PC-3 (cell line): ENCODE data around the gene TMEM178B. TPM values are rescaled to one million over a fixed set of nuclear protein-coding genes. Genes with fewer than 3 reads are reported as not detected.

ENCODE experiments used
- ATAC-seq: fragments of 200-7000 bp; cut with Tn5 transposase; 2 replicates; pipeline ENCODE4 v1.9.1; 2020; ENCODE audit warnings: mild to moderate bottlenecking, moderate library complexity
- BruUV-seq: library from RNA; stranded (reverse); fragments of 400-500 nt; replicated peaks from 2 replicates; lab custom pipeline; 2021; lab: Mats Ljungman, UMichigan
- CTCF ChIA-PET: fragments of 300-600 bp; sonication (Branson Sonifier 250); formaldehyde crosslinking; loops from one replicate; lab custom pipeline; 2022; ENCODE audit warnings: antibody characterized with exemption; lab: Charles Lee
- POLR2A ChIA-PET: fragments of 300-600 bp; sonication (Branson Sonifier 250); formaldehyde crosslinking; loops from one replicate; lab custom pipeline; 2022; ENCODE audit warnings: antibody characterized with exemption; ENCODE audit not compliant: unreplicated experiment; lab: Charles Lee
- DNase-seq: peaks from one replicate; pipeline ENCODE4 v3.0.0-alpha.2; 2015
- H2AFZ ChIP-seq: fragments of 300-600 bp; sonication (generic); 2 replicates; pipeline ENCODE4 v1.6.0; 2016; ENCODE audit warnings: antibody characterized with exemption, low read length
- H3F3A ChIP-seq: fragments of 300-600 bp; sonication (generic); one replicate; pipeline ENCODE4 v1.6.0; 2017; ENCODE audit warnings: antibody characterized with exemption, low read length, control low read depth, mild to moderate bottlenecking; ENCODE audit not compliant: unreplicated experiment
- H3K27ac ChIP-seq: fragments of 300-600 bp; sonication (generic); 2 replicates; pipeline ENCODE4 v1.5.1; 2016; ENCODE audit warnings: mild to moderate bottlenecking, low read length
- H3K27me3 ChIP-seq: fragments of 300-600 bp; sonication (generic); 2 replicates; pipeline ENCODE4 v1.6.1; 2016; ENCODE audit warnings: low read length, mixed read lengths
- H3K36me3 ChIP-seq: fragments of 300-600 bp; sonication (generic); 2 replicates; pipeline ENCODE4 v1.6.1; 2016; ENCODE audit warnings: low read depth, mixed run types, low read length, mixed read lengths
- H3K4me1 ChIP-seq: fragments of 300-600 bp; sonication (generic); 2 replicates; pipeline ENCODE4 v1.5.1; 2016; ENCODE audit warnings: low read length; ENCODE audit not compliant: insufficient read depth
- H3K4me2 ChIP-seq: fragments of 300-600 bp; sonication (generic); 2 replicates; pipeline ENCODE4 v1.6.0; 2016; ENCODE audit warnings: low read length
- H3K4me3 ChIP-seq: fragments of 300-600 bp; sonication (generic); 2 replicates; pipeline ENCODE4 v1.5.1; 2016; ENCODE audit warnings: mild to moderate bottlenecking, low read length, mixed read lengths
- H3K79me2 ChIP-seq: fragments of 300-600 bp; sonication (generic); 2 replicates; pipeline ENCODE4 v1.6.1; 2017; ENCODE audit warnings: low read length, mixed read lengths
- H3K9ac ChIP-seq: fragments of 300-600 bp; sonication (generic); 2 replicates; pipeline ENCODE4 v1.6.0; 2016; ENCODE audit warnings: mild to moderate bottlenecking, low read length
- H3K9me2 ChIP-seq: fragments of 300-600 bp; sonication (generic); replicated peaks from 2 replicates; pipeline ENCODE4 v1.6.1; 2016; ENCODE audit warnings: mixed run types, low read length, mixed read lengths
- H3K9me3 ChIP-seq: fragments of 300-600 bp; sonication (generic); 2 replicates; pipeline ENCODE4 v1.6.1; 2016; ENCODE audit warnings: low read length, mixed read lengths
- H4K20me1 ChIP-seq: fragments of 300-600 bp; sonication (generic); 2 replicates; pipeline ENCODE4 v1.6.1; 2016; ENCODE audit warnings: low read length, mixed read lengths
- CTCF ChIP-seq: fragments of 300-600 bp; sonication (generic); conservative IDR thresholded peaks from 2 replicates; pipeline ENCODE4 v1.5.1; 2017; ENCODE audit warnings: antibody characterized with exemption, low read depth, mild to moderate bottlenecking, low read length
- EZH2 ChIP-seq: fragments of 300-600 bp; sonication (generic); IDR thresholded peaks from one replicate; pipeline ENCODE4 v1.6.1; 2017; ENCODE audit warnings: antibody characterized with exemption, mild to moderate bottlenecking, low read length; ENCODE audit not compliant: unreplicated experiment
- EZH2phosphoT487 ChIP-seq: fragments of 300-600 bp; sonication (generic); IDR thresholded peaks from 2 replicates; pipeline ENCODE4 v1.6.1; 2018; ENCODE audit warnings: mild to moderate bottlenecking, antibody characterized with exemption, low read length, borderline replicate concordance
- intact Hi-C: fragments of 100-400 bp; cut with micrococcal nuclease; formaldehyde crosslinking; loops from 2 replicates; pipeline ENCODE4 v1.9.0; 2023
- total RNA-seq: library from RNA; depleted of rRNA; stranded (reverse); fragments of >200 nt; gene quantifications from 2 replicates; pipeline ENCODE4 v1.2.3, GENCODE V29; 2014

TMEM178B gene
- total RNA-seq, 1 experiment from 2014 or later: 0.29 TPM

GRCh38 chr7:141118767-141119166 is 44.9 kb downstream of the TMEM178B start:
- Histone ChIP-seq H3K27me3 (peaks cover 23% of the 10 kb centered on the region), H3K4me2 (no peak overlapping the region), H3K36me3 (no peaks in the 10 kb centered on the region), H3K4me3 (no peak overlapping the region), H3K79me2 (no peaks in the 10 kb centered on the region), H3K27ac (no peak overlapping the region), H4K20me1 (no peaks in the 10 kb centered on the region), H2AFZ (no peak overlapping the region), H3K4me1 (no peaks in the 10 kb centered on the region), H3K9me3 (no peaks in the 10 kb centered on the region), H3F3A (no peaks in the 10 kb centered on the region), H3K9ac (no peak overlapping the region), H3K9me2 (no peaks in the 10 kb centered on the region)
- ChIA-PET CTCF (no interaction called here), POLR2A (no interaction called here)
- BruUV-seq: no TSS peak
- TF ChIP-seq EZH2phosphoT487: no peak
- TF ChIP-seq CTCF: no peak
- no peak for TF ChIP-seq EZH2
- DNase-seq (no peak), ATAC-seq (no peak)
- intact Hi-C loops: no loop called here

- H2AFZ ChIP-seq: no peak overlapping the region
- no TSS peak for BruUV-seq
- no peaks in the 10 kb centered on the region for H3K36me3 ChIP-seq
- TF ChIP-seq EZH2: no peak
- TF ChIP-seq EZH2phosphoT487: no peak
- no peak overlapping the region for H3K4me3 ChIP-seq
- peaks cover 23% of the 10 kb centered on the region for H3K27me3 ChIP-seq
- ChIA-PET CTCF (no interaction called here), POLR2A (no interaction called here)
- no peaks in the 10 kb centered on the region for H3F3A ChIP-seq
- no peaks in the 10 kb centered on the region for H3K9me3 ChIP-seq
- intact Hi-C loops: no loop called here
- no peak for ATAC-seq
- no peaks in the 10 kb centered on the region for H3K4me1 ChIP-seq
- no peak overlapping the region for H3K27ac ChIP-seq
- no peak for DNase-seq
- H3K79me2 ChIP-seq: no peaks in the 10 kb centered on the region
- no peaks in the 10 kb centered on the region for H3K9me2 ChIP-seq
- no peak overlapping the region for H3K9ac ChIP-seq
- no peaks in the 10 kb centered on the region for H4K20me1 ChIP-seq
- no peak overlapping the region for H3K4me2 ChIP-seq
Observed at GRCh38 chr7:141119187-141119586, 45.3 kb downstream of the TMEM178B start.

GRCh38 chr7:141122736-141123135 is 48.9 kb downstream of the TMEM178B start:
- Histone ChIP-seq H3K4me1 (no peaks in the 10 kb centered on the region), H3F3A (no peaks in the 10 kb centered on the region), H4K20me1 (no peaks in the 10 kb centered on the region), H2AFZ (no peak overlapping the region), H3K9ac (no peak overlapping the region), H3K9me3 (no peaks in the 10 kb centered on the region), H3K4me2 (no peak overlapping the region), H3K4me3 (no peak overlapping the region), H3K9me2 (no peaks in the 10 kb centered on the region), H3K27ac (no peak overlapping the region), H3K79me2 (no peaks in the 10 kb centered on the region), H3K27me3 (peaks cover 34% of the 10 kb centered on the region), H3K36me3 (no peaks in the 10 kb centered on the region)
- TF ChIP-seq EZH2phosphoT487: no peak
- no peak for TF ChIP-seq EZH2
- no peak for TF ChIP-seq CTCF
- POLR2A ChIA-PET: no interaction called here
- no TSS peak for BruUV-seq
- intact Hi-C loops: no loop called here
- no peak for ATAC-seq
- CTCF ChIA-PET: no interaction called here
- no peak for DNase-seq
